ENCODE data around the gene GHRHR. TPM values are rescaled to one million over a fixed set of nuclear protein-coding genes. Genes with fewer than 3 reads are reported as not detected.

The GHRHR gene
- total and polyA plus RNA-seq, 9 donors = not detected

DNA sequence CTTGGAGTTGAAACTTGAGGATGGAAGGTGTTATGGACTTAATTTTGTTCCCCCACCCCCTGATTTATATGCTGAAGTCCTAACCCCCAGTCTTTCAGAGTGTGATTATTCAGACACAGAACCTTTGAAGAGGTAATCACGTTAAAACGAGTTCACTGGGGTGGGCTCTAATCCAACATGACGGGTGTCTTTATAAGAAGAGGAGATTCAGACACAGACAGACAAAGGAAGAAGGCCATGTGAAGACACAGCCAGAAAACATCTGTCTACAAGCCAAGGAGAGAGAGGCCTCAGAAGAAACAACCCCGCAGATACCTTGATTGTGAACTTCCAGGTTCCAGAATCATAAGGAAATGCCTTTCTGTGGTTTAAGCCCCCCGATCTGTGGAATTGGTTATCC lies 37.0 kb downstream of the GHRHR start:
- Histone ChIP-seq H3K27me3 (no peaks in the 10 kb centered on the region), H3K9me3 (no peaks in the 10 kb centered on the region), H3K4me3 (no peak overlapping the region), H3K36me3 (no peaks in the 10 kb centered on the region), H3K27ac (no peak overlapping the region), H3K4me1 (ENCODE audit: insufficient read depth) (no peaks in the 10 kb centered on the region)
- TF ChIP-seq POLR2A (IDR thresholded peaks at IDR 0.05) (no peak), EP300 (IDR thresholded peaks at IDR 0.05) (no peak)
- TF ChIP-seq, protein P1, sequence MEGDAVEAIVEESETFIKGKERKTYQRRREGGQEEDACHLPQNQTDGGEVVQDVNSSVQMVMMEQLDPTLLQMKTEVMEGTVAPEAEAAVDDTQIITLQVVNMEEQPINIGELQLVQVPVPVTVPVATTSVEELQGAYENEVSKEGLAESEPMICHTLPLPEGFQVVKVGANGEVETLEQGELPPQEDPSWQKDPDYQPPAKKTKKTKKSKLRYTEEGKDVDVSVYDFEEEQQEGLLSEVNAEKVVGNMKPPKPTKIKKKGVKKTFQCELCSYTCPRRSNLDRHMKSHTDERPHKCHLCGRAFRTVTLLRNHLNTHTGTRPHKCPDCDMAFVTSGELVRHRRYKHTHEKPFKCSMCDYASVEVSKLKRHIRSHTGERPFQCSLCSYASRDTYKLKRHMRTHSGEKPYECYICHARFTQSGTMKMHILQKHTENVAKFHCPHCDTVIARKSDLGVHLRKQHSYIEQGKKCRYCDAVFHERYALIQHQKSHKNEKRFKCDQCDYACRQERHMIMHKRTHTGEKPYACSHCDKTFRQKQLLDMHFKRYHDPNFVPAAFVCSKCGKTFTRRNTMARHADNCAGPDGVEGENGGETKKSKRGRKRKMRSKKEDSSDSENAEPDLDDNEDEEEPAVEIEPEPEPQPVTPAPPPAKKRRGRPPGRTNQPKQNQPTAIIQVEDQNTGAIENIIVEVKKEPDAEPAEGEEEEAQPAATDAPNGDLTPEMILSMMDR (IDR thresholded peaks at IDR 0.05) = no peak
- DNase-seq = no peak
- WGBS, 3 donors = 72 to 79% (median 79%) methylated on average over 5 of the region's 5 CpGs
- intact Hi-C loops (cut with DNase I) = no loop called here

DNA sequence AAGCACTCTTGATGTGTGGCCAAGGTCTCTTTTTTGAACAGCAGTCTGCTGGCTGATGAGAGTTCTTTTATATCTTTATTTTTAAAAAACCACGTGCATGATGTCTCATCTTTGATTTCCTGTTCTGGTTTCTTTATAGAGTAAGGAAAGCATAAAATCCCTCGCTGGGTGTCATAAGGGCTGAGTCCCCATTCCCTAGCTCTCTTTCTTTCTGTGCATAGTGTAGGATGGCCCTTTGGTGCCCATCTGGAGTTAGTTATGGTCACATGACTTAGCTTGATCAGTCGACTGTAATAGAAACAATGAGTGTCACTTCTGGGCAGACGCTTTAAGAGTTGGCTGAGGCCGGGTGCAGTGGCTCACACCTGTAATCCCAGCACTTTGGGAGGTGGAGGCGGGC lies 38.5 kb downstream of the GHRHR start:
- intact Hi-C loops (cut with DNase I) = no loop called here

DNA sequence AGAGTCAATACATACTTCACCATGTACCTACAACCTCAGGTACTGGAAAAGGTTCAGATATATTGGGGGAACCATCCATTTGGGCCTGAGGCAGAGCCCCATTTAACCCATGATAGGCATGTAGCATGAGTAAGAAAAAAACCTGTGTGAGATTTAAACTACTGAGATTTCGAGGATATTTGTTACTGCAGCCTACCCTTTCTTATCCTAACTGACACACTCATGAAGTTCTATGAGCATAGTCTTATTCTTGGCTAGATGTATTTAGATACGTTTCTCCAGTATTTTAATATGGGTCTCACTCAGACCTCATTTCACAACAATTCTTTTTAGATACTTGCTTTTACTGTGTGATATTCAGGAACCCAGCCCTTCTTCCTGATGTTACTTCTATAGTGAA lies 39.3 kb downstream of the GHRHR start:
- no peaks in the 10 kb centered on the region for H3K4me1 ChIP-seq (ENCODE audit: insufficient read depth)
- H3K36me3 ChIP-seq = no peaks in the 10 kb centered on the region
- H3K4me3 ChIP-seq = no peak overlapping the region
- no peaks in the 10 kb centered on the region for H3K9me3 ChIP-seq
- 91 to 96% (median 92%) methylated on average over 2 of the region's 2 CpGs for WGBS, 3 donors
- intact Hi-C loops (cut with DNase I) = no loop called here
- H3K27ac ChIP-seq = no peak overlapping the region
- TF ChIP-seq, protein P1 (IDR thresholded peaks at IDR 0.05) = no peak
- TF ChIP-seq POLR2A (IDR thresholded peaks at IDR 0.05) (no peak), EP300 (IDR thresholded peaks at IDR 0.05) (no peak)
- H3K27me3 ChIP-seq = no peaks in the 10 kb centered on the region
- DNase-seq = no peak

More for the DNA sequence above, 38.5 kb downstream of the GHRHR start:
- Histone ChIP-seq H3K4me1 (ENCODE audit: insufficient read depth) (no peaks in the 10 kb centered on the region), H3K36me3 (no peaks in the 10 kb centered on the region), H3K27me3 (no peaks in the 10 kb centered on the region), H3K9me3 (no peaks in the 10 kb centered on the region), H3K4me3 (no peak overlapping the region), H3K27ac (no peak overlapping the region)
- TF ChIP-seq EP300 (IDR thresholded peaks at IDR 0.05) (no peak), POLR2A (IDR thresholded peaks at IDR 0.05) (no peak)
- TF ChIP-seq, protein P1 (IDR thresholded peaks at IDR 0.05) = no peak
- no peak for DNase-seq
- WGBS, 3 donors = 51 to 59% (median 52%) methylated on average over 6 of the region's 6 CpGs

DNA sequence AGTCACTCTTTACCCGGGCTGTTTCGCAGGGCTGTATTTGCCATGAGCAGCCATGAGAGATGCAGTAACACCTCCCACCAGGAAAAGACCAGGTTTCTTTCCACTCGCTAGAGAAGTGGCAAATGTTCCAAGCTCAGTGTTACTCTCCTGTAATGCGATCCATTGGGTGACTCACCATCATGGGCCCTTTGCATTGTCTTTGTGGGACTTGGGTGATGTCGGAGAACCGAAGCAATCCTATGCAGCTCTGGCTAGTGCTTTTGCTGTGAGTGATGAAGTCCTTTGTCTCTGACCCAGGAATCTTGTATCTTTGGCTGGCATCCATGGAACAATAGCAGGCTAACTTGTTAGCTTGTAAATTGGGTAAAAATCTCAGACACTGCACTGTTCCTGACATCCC lies 40.0 kb downstream of the GHRHR start:
- intact Hi-C loops (cut with DNase I) = no loop called here
- WGBS, 3 donors = 93 to 96% (median 95%) methylated on average over 6 of the region's 6 CpGs
- no peak for DNase-seq

More for the DNA sequence above, 40.0 kb downstream of the GHRHR start:
- no peak overlapping the region for H3K27ac ChIP-seq
- H3K4me3 ChIP-seq = no peak overlapping the region
- TF ChIP-seq EP300 (IDR thresholded peaks at IDR 0.05) (no peak), POLR2A (IDR thresholded peaks at IDR 0.05) (no peak)
- TF ChIP-seq, protein P1 (IDR thresholded peaks at IDR 0.05) = no peak
- H3K9me3 ChIP-seq = no peaks in the 10 kb centered on the region
- H3K27me3 ChIP-seq = no peaks in the 10 kb centered on the region
- H3K36me3 ChIP-seq = no peaks in the 10 kb centered on the region
- no peaks in the 10 kb centered on the region for H3K4me1 ChIP-seq (ENCODE audit: insufficient read depth)
